ENCODE measurements around the gene ZNF813. TPM values are rescaled to one million over a fixed set of nuclear protein-coding genes. Genes with fewer than 3 reads are reported as not detected.

The ZNF813 gene
- 1.8 and 1.9 TPM in 2 replicates for total RNA-seq

DNA sequence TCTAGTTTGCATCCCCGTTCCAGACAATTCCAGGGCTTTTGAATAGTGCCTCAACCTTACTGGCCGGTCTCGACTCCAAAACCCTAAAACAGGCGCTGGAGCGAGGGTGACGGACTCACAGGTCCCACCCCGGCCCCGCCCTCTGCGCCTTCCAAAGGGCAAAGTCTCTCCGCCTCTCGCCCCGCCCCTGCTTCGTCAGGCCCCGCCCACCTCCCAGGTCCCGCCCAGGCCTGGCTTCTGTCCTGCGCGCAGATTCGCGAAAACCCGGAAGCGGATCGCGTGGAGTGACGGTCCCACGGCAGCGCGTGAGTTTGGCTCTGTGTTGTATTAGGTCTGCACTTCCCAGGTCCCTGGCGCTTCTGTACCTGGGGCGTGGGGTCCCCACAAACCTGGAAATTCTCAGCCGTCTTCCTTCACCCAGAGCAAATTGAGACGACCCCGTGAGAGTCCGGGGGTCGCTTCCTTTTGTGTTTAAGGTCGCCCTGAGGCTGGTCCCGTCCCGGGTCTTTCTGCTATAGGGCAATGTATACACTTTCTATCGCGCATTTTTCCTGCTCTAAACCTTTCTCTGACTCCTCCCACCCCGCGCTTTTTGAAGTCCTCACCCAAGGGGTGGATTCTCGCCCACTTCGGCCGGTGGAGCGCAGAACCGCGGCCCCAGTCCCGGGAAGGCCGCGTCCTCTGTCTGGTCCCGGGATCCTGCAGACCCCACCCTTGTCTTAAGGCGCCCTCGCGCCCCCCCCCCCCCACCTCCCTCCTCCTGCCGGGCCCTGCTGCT, at the start of gene ZNF813:
TSS of gene ZNF813 (plus strand) at position 249 of the 778 bp plus-strand sequence. CDS start 16,090 bp downstream, outside the sequence.

DNA sequence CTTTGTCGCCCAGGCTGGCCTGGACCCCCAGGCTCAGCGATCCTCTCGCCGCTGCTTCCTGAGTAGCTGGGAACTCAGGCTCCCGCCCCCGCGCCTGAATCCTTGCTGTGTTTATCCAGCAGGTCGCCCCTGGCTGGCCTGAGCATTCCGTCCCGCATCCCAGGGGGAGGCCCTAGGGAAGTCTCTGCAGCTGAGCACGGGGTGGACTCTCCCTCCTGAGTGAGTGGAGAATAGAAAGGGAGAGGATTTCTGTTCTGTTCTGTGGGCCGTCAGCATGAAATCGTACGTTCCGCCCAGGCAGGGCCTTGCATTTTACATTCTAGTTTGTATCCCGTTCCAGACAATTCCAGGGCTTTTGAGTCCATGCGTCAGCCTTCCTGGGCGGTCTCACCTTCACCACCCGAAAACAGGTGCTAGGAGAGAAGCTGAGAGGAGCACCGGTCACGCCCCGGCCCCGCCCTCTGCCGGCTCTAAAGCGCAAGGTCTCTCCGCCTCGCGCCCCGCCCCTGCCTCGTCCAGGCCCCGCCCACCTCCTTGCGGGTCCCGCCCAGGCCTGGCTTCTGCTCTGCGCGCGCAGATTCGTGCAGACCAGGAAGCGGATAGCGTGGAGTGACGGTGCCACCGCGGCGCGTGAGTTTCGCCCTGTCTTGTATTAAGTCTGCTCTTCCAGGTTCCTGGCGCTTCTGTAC, 36.0 kb upstream of the ZNF813 start, which contains the start of gene ZNF761:
TSS of gene ZNF761 (plus strand) at position 586 of the 689 bp plus-strand sequence. CDS start 15,285 bp downstream, outside the sequence.

DNA sequence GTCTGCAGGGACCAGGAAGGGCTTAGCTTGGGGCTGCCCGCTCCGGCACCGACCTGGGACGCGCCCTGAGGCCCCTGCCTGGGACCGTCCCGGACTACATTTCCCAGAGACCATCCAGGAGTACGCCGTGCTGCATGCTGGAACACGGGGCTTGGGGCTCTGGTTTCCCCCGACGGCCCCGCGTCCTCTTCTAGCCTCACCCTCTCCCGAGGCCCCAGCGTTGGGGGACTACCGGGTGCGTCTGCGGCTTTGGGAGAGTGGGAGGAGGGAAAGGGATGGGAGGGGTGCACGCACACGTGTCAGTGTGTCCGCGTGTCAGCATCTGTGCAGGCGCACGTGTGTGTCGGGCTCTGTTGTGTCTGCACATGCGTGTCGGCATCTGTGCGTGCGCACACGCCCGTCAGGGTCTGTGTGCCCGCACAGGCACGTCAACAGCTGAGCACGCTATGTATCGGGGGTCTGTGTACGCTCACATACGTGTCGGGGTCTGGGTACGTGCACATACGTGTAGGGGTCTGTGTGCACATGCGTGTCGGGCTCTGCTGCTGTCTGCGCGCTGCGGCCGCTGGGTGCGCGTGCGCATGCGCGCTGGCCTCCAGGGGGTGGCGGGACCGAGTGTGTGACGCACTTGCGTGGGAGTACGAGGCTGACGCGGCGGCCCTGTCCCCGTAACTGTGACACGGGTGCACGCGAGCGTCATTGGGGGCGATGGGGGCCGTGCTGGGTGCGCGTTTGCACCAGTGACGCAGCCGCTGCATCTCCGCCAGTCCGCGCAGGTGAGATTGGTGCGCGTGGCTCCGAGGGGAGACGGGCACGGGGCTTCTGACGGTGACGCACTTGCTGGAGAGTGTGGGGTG, 70.2 kb downstream of the ZNF813 start, which contains the start of gene ZNF331:
TSS of gene ZNF331 (plus strand) at position 625 of the 857 bp plus-strand sequence. CDS start 31,232 bp downstream, outside the sequence.

Other genes with a start within 250 kb of the ZNF813 start
- gene ZNF677, start 212.9 kb upstream of the ZNF813 start, total RNA-seq = 4.6 and 9.9 TPM in 2 replicates
- gene VN1R2, start 209.4 kb upstream of the ZNF813 start, total RNA-seq = not detected in 2 replicates
- gene VN1R4, start 200.0 kb upstream of the ZNF813 start, total RNA-seq = not detected in 2 replicates
- 2.4 and 3.3 TPM in 2 replicates for gene ZNF845, start 134.0 kb upstream of the ZNF813 start, total RNA-seq
- gene ZNF525, start 102.0 kb upstream of the ZNF813 start, total RNA-seq = 2.0 and 3.2 TPM in 2 replicates
- gene ZNF765, start 72.6 kb upstream of the ZNF813 start, total RNA-seq = 4.1 and 5.9 TPM in 2 replicates
- gene ZNF761, start 35.7 kb upstream of the ZNF813 start, total RNA-seq = 4.1 and 6.3 TPM in 2 replicates
- gene ZNF331, start 70.4 kb downstream of the ZNF813 start, total RNA-seq = 4.2 TPM in 2 replicates
- not detected in 2 replicates for gene DPRX, start 164.3 kb downstream of the ZNF813 start, total RNA-seq